GM12873 (cell line): ENCODE measurements around the gene GOLIM4.

Source experiments
- CTCF ChIP-seq: IDR thresholded peaks from 2 replicates; pipeline ENCODE4 v1.5.1; 2012; ENCODE audit warnings: low read depth, mild to moderate bottlenecking, moderate library complexity, low read length, control low read depth; ENCODE audit not compliant: insufficient read depth; ENCODE audit errors: missing control alignments

The GOLIM4 gene

GRCh38 chr3:167992381-167992780, 103.3 kb downstream of the GOLIM4 start:
- TF ChIP-seq CTCF, result no peak

- TF ChIP-seq CTCF, result no peak
Observed at GRCh38 chr3:167991213-167991612, 104.5 kb downstream of the GOLIM4 start.

- TF ChIP-seq CTCF, result no peak
Observed at GRCh38 chr3:167989999-167990398, 105.7 kb downstream of the GOLIM4 start.

GRCh38 chr3:167989066-167989465, 106.7 kb downstream of the GOLIM4 start:
- no peak for TF ChIP-seq CTCF

- no peak for TF ChIP-seq CTCF
Observed at GRCh38 chr3:167983583-167983982, 112.1 kb downstream of the GOLIM4 start.

- no peak for TF ChIP-seq CTCF
Observed at GRCh38 chr3:167978486-167978885, 117.2 kb downstream of the GOLIM4 start.

GRCh38 chr3:167978071-167978470, 117.7 kb downstream of the GOLIM4 start:
- no peak for TF ChIP-seq CTCF
